Mesendoderm (in vitro differentiated cells): Measurements from ENCODE around the gene EHBP1. TPM values are rescaled to one million over a fixed set of nuclear protein-coding genes. Genes with fewer than 3 reads are reported as not detected.

Experiments used
- small RNA-seq: library from polyadenylated mRNA; stranded (forward); fragments of <200 nt; extraction: miRNeasy Mini kit (QIAGEN cat#:217004); gene quantifications from one replicate; pipeline ENCODE3, GENCODE V24; 2013; ENCODE audit not compliant: insufficient read depth

Gene EHBP1

Small RNA genes lying within 50 kb of the gene (small RNA-seq; reads per million reads assigned to genes)
- not detected for gene RF00019
